T-cell (primary cell): ENCODE data around the gene ENDOD1. TPM values are rescaled to one million over a fixed set of nuclear protein-coding genes. Genes with fewer than 3 reads are reported as not detected.

Experiments used
- ATAC-seq, 4 experiments: fragments of 200-7000 bp in 3 of 4; fragments of 150-1000 bp in 1 of 4; cut with Tn5 transposase; replicated peaks in 1 of 4; 1 replicate in 3 of 4; 2 replicates in 1 of 4; pipeline ENCODE4 v1.10.0; 2021; ENCODE audit warnings: moderate library complexity in 3 of 4, mild to moderate bottlenecking in 2 of 4, moderate number of reproducible peaks in 1 of 4
- CTCF ChIA-PET, 2 donors: fragments of 300-600 bp; sonication (Branson Sonifier 250); formaldehyde crosslinking; loops; one replicate each; lab custom pipeline; 2022; ENCODE audit warnings: antibody characterized with exemption in 2 of 2; lab: Charles Lee
- POLR2A ChIA-PET, 2 donors: fragments of 300-600 bp; sonication (Branson Sonifier 250); formaldehyde crosslinking; loops; one replicate each; lab custom pipeline; 2022; ENCODE audit warnings: antibody characterized with exemption in 2 of 2; lab: Charles Lee
- DNase-seq, 35 experiments: peaks; one replicate each; pipeline versions ENCODE4 v3.0.0 to v3.0.0-alpha.2; 2013 to 2023
- H3K27ac ChIP-seq: one replicate; pipeline ENCODE4 v1.5.1; 2013; ENCODE audit warnings: low read length
- H3K27me3 ChIP-seq, 2 experiments: replicated peaks in 1 of 2; 1 replicate in 1 of 2; 2 replicates in 1 of 2; pipeline versions ENCODE4 v1.6.1 to v1.7.0; 2013; ENCODE audit warnings: low read length in 1 of 2, mixed read lengths in 1 of 2; ENCODE audit not compliant: control insufficient read depth in 2 of 2, insufficient read depth in 2 of 2; ENCODE audit errors: extremely low read depth in 1 of 2
- H3K36me3 ChIP-seq, 2 donors: 1 replicate in 1 of 2; 2 replicates in 1 of 2; pipeline versions ENCODE4 v1.6.1 to v1.7.0; 2013; ENCODE audit warnings: low read length in 1 of 2; ENCODE audit not compliant: control insufficient read depth in 2 of 2, insufficient read depth in 1 of 2; ENCODE audit errors: extremely low read depth in 1 of 2
- H3K4me1 ChIP-seq, 2 experiments: 1 replicate in 1 of 2; 2 replicates in 1 of 2; pipeline versions ENCODE4 v1.6.1 to v1.7.0; 2013; ENCODE audit warnings: low read length in 2 of 2, mixed read lengths in 1 of 2; ENCODE audit not compliant: insufficient read depth in 2 of 2, control insufficient read depth in 1 of 2; ENCODE audit errors: extremely low read depth in 1 of 2
- H3K4me3 ChIP-seq, 2 donors: 1 replicate in 1 of 2; 2 replicates in 1 of 2; pipeline versions ENCODE4 v1.5.1 to v1.7.0; 2013; ENCODE audit warnings: mild to moderate bottlenecking in 2 of 2, low read length in 1 of 2, moderate library complexity in 1 of 2; ENCODE audit not compliant: control insufficient read depth in 1 of 2; ENCODE audit errors: extremely low read depth in 1 of 2
- H3K9me3 ChIP-seq: 2 replicates; pipeline ENCODE4 v1.7.0; 2013
- H3K27ac Mint-ChIP-seq, 2 donors: one replicate each; pipeline ENCODE4 v1.8.0; 2020 to 2021; ENCODE audit warnings: mild to moderate bottlenecking in 2 of 2, mixed read lengths in 2 of 2
- H3K27me3 Mint-ChIP-seq, 2 donors: one replicate each; pipeline ENCODE4 v1.8.0; 2021 to 2022; ENCODE audit warnings: mixed read lengths in 2 of 2
- H3K36me3 Mint-ChIP-seq: one replicate; pipeline ENCODE4 v1.8.0; 2021; ENCODE audit warnings: mixed read lengths
- H3K4me1 Mint-ChIP-seq, 3 donors: one replicate each; pipeline ENCODE4 v1.8.0; 2020 to 2022; ENCODE audit warnings: mixed read lengths in 3 of 3, mild to moderate bottlenecking in 1 of 3
- H3K4me3 Mint-ChIP-seq, 3 donors: one replicate each; pipeline ENCODE4 v1.8.0; 2020 to 2022; ENCODE audit warnings: mild to moderate bottlenecking in 3 of 3, mixed read lengths in 3 of 3, moderate library complexity in 3 of 3
- H3K9me3 Mint-ChIP-seq, 3 donors: one replicate each; pipeline ENCODE4 v1.8.0; 2020 to 2022; ENCODE audit warnings: mixed read lengths in 3 of 3
- WGBS: methylation state at CpG from one replicate; pipeline ENCODE4 v1.1.5; 2013; ENCODE audit warnings: missing lambda C conversion rate; ENCODE audit not compliant: insufficient coverage; 5-methylcytosine and 5-hydroxymethylcytosine counted together
- total RNA-seq, 35 experiments: library from RNA in 6 of 35; stranded (reverse) in 6 of 35; fragments of 120-200 nt in 1 of 35; gene quantifications; one replicate each; pipeline versions ENCODE4 v1.2.1 to v1.2.4 and lab custom pipeline; 2013 to 2026

The ENDOD1 gene
- total RNA-seq, 5 donors from 2014 or later (not counting 1 experiment from before 2014, with no cell fraction given): 7.4 to 13.1 (median 9.8) TPM

DNA sequence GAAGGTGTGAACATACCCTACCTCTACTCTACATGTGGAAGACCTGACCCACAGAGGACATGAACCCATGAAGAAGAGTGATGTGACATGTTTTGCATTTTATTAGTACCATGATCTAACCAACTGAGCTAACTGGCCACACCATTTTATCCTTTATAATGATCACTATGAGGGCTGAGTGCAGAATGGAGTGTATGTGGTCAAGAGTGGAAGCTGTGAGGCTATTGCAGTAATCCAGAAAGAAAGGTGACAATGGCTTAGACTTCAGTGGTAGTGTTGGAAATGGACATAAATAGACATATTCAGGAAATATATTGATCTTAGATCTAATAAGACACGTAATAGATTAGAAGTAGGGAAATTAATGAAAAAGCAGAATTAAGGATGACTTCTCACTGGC lies 19.2 kb upstream of the ENDOD1 start:
- H3K36me3 ChIP-seq: peaks cover 0 to 2% of the 10 kb centered on the region in 2 donors
- ChIA-PET POLR2A (interaction anchor here (0.6 to 1.2 kb wide), 2 partner anchors 19 to 492 kb away, joined by 3 read pairs; partner anchors contain the start of gene ENDOD1 (in 1 of the 2)), CTCF (interaction anchor here (0.6 to 5.7 kb wide), 19 partner anchors 8 to 1354 kb away, joined by 3 to 73 read pairs (median 4); partner anchors contain the start of genes ENDOD1 (in 1 of the 2) and FAM76B (in 1 of the 2))
- peaks cover 9% of the 10 kb centered on the region in 2 experiments for H3K4me1 ChIP-seq
- no peaks in the 10 kb centered on the region for H3K27me3 ChIP-seq
- WGBS: 100% methylated on average over 1 of the region's 1 CpG
- no peak for ATAC-seq
- H3K27ac ChIP-seq: no peak overlapping the region
- no peaks in the 10 kb centered on the region for H3K9me3 ChIP-seq
- Mint-ChIP-seq H3K9me3 (no peaks in the 10 kb centered on the region), H3K4me3 (peak overlapping the region; percentile 7 to 100 (median 56)), H3K36me3 (peaks cover 13% of the 10 kb centered on the region), H3K4me1 (peaks cover 33 to 52% (median 35%) of the 10 kb centered on the region in 3 donors), H3K27ac (peak overlapping the region in 1 of 2 donors; percentile 44), H3K27me3 (no peaks in the 10 kb centered on the region)
- no peak for DNase-seq
- no peak overlapping the region for H3K4me3 ChIP-seq

DNA sequence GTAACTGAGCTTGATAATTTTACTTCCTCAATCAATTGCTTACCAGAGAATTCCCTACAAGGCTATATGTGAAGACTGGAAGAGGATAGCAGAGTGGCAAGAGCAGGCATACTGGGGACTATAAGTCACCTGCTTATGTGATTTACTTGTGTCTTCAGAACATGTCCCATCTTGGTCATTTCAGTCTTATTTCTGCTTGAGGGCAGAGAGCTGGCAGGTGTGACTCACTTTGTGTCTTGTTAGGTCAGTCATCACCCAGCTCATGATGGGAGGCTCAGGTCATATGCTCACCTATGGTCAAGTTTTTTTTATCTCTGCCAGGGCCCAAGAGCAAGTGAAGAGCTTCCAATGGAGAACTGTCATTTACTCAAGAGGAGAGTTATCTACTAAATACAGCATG lies 16.7 kb upstream of the ENDOD1 start:
- H3K27ac ChIP-seq: no peak overlapping the region
- no peak overlapping the region for H3K27ac Mint-ChIP-seq

DNA sequence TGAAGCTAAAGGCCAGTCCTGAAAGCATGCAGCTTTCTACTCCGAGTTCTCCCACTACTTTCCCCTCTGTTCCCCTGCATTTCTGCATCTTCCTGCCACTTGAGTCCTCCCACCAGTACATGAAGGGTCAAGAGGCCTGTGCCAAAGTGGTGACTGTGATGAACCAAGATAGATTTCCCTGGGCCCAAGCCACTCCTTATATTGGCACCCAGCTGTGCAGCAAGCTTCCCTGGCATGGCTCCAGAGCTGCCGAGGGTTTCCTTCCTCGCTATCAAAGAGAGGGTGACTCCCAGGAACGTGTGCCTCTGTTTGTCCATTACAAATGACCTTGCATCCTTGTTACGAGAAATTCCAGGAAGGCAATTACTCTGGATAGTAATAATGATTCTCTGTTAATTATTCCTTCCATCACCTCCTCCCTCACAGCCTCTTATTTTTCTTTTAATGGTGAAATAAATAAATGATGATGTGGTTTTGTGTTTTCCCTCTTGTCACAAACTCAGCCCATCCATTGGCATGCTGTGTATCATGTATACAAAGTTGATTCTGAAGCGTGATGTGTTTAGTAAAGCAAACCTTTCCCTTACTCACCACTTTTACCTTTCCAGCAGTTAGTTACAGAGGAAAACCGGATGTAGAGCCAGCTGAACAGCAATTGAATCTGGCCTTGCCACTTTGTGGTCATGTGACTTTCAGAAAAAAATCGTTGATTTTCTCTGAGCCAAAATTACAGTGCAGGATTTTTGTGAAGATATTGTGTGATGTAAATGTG lies 14.7 kb upstream of the ENDOD1 start:
- Mint-ChIP-seq H3K27ac (no peak overlapping the region), H3K4me1 (peaks cover 18 to 31% (median 18%) of the 10 kb centered on the region in 3 donors), H3K27me3 (peaks cover 0 to 3% of the 10 kb centered on the region in 2 donors), H3K36me3 (peaks cover 10% of the 10 kb centered on the region), H3K9me3 (no peaks in the 10 kb centered on the region), H3K4me3 (no peak overlapping the region)
- 0% methylated on average over 1 of the region's 8 CpGs for WGBS
- ChIA-PET POLR2A (no interaction called here), CTCF (interaction anchor here in 1 of 2 donors (0.9 kb wide), 1 partner anchor 16 kb away, joined by 3 read pairs; no protein-coding TSS in a partner anchor)
- peaks cover 0 to 2% of the 10 kb centered on the region in 2 donors for H3K36me3 ChIP-seq
- H3K27me3 ChIP-seq: no peaks in the 10 kb centered on the region
- ATAC-seq: no peak
- H3K4me3 ChIP-seq: no peak overlapping the region
- DNase-seq: no peak
- H3K27ac ChIP-seq: no peak overlapping the region
- H3K9me3 ChIP-seq: no peaks in the 10 kb centered on the region
- H3K4me1 ChIP-seq: peaks cover 2% of the 10 kb centered on the region in 2 experiments

More for the DNA sequence above, 16.7 kb upstream of the ENDOD1 start:
- ATAC-seq (no peak), DNase-seq (no peak)
- no peaks in the 10 kb centered on the region for H3K9me3 Mint-ChIP-seq
- ChIA-PET CTCF (interaction anchor here (0.5 to 1.8 kb wide), 7 partner anchors 9 to 107 kb away, joined by 3 to 7 read pairs (median 4); no protein-coding TSS in a partner anchor), POLR2A (no interaction called here)
- Histone ChIP-seq H3K4me1 (peaks cover 9% of the 10 kb centered on the region in 2 experiments), H3K9me3 (no peaks in the 10 kb centered on the region), H3K4me3 (no peak overlapping the region), H3K36me3 (peaks cover 0 to 2% of the 10 kb centered on the region in 2 donors), H3K27me3 (no peaks in the 10 kb centered on the region)
- H3K27me3 Mint-ChIP-seq: no peaks in the 10 kb centered on the region
- peaks cover 28 to 47% (median 30%) of the 10 kb centered on the region in 3 donors for H3K4me1 Mint-ChIP-seq
- peaks cover 13% of the 10 kb centered on the region for H3K36me3 Mint-ChIP-seq
- H3K4me3 Mint-ChIP-seq: no peak overlapping the region

DNA sequence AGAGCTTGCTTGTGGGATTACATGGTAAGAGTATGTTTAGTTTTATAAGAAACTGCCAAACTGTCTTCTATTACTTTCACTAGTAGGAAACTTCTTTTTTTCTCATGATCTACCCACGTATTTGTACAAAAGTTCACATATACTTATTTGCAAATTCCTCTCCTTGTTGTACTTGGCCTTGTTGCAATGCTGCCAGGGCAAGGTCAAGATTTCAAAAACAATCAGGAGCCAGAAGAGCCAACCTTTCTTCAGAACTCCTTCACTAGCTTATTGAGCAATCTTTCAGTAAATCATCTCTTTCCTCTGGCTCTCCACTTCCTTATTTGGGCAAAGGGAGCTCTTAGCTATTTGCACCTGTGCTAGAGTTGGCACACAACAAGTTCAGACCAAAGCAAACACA lies 13.2 kb upstream of the ENDOD1 start:
- ChIA-PET POLR2A (interaction anchor here in 1 of 2 donors (0.5 to 1.0 kb wide), 2 partner anchors 9 to 844 kb away, joined by 3 read pairs; no protein-coding TSS in a partner anchor), CTCF (interaction anchor here (0.5 to 0.6 kb wide), 2 partner anchors 9 to 1258 kb away, joined by 3 to 5 read pairs; no protein-coding TSS in a partner anchor)
- DNase-seq: no peak
- no peaks in the 10 kb centered on the region for H3K36me3 ChIP-seq
- H3K4me3 ChIP-seq: no peak overlapping the region
- peaks cover 7 to 17% (median 8%) of the 10 kb centered on the region in 3 donors for H3K4me1 Mint-ChIP-seq
- H3K9me3 ChIP-seq: no peaks in the 10 kb centered on the region
- H3K4me1 ChIP-seq: no peaks in the 10 kb centered on the region
- no peak overlapping the region for H3K27ac ChIP-seq
- WGBS: no CpG with 5 or more reads among the region's 1 CpG
- peaks cover 0 to 3% of the 10 kb centered on the region in 2 donors for H3K27me3 Mint-ChIP-seq
- H3K9me3 Mint-ChIP-seq: no peaks in the 10 kb centered on the region
- peaks cover 4% of the 10 kb centered on the region for H3K36me3 Mint-ChIP-seq
- no peak for ATAC-seq
- H3K27me3 ChIP-seq: peaks cover 0 to 4% of the 10 kb centered on the region in 2 experiments
- no peak overlapping the region for H3K27ac Mint-ChIP-seq
- no peak overlapping the region for H3K4me3 Mint-ChIP-seq

DNA sequence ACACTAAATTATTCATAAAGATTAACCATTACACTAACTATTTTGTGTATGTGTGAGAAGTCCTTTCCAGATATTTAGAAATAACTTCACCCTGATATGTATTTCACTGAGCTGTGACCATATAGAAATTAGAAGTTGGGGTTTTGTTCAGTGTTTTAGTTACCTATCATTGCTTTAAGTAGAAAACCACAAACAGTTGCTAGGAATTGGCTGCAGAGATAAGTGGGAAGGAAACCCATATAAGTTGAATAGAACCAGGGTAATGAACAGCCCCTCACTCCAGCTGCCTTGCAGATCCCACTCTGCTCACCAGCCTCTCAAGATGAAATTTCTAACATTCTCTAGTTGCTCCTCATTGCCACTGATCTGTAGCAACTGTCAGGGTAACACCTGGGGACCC lies 12.7 kb upstream of the ENDOD1 start:
- no peaks in the 10 kb centered on the region for H3K9me3 ChIP-seq
- ChIA-PET CTCF (no interaction called here), POLR2A (interaction anchor here in 1 of 2 donors (0.5 kb wide), 1 partner anchor 844 kb away, joined by 3 read pairs; no protein-coding TSS in a partner anchor)
- H3K4me1 Mint-ChIP-seq: peaks cover 4 to 12% (median 4%) of the 10 kb centered on the region in 3 donors
- H3K27me3 ChIP-seq: peaks cover 0 to 7% of the 10 kb centered on the region in 2 experiments
- no peaks in the 10 kb centered on the region for H3K9me3 Mint-ChIP-seq
- ATAC-seq (no peak), DNase-seq (no peak)
- H3K4me3 Mint-ChIP-seq: no peak overlapping the region
- H3K27me3 Mint-ChIP-seq: peaks cover 0 to 3% of the 10 kb centered on the region in 2 donors
- no peaks in the 10 kb centered on the region for H3K36me3 ChIP-seq
- H3K4me3 ChIP-seq: no peak overlapping the region
- H3K27ac Mint-ChIP-seq: no peak overlapping the region
- peaks cover 4% of the 10 kb centered on the region for H3K36me3 Mint-ChIP-seq
- H3K4me1 ChIP-seq: no peaks in the 10 kb centered on the region
- H3K27ac ChIP-seq: no peak overlapping the region

DNA sequence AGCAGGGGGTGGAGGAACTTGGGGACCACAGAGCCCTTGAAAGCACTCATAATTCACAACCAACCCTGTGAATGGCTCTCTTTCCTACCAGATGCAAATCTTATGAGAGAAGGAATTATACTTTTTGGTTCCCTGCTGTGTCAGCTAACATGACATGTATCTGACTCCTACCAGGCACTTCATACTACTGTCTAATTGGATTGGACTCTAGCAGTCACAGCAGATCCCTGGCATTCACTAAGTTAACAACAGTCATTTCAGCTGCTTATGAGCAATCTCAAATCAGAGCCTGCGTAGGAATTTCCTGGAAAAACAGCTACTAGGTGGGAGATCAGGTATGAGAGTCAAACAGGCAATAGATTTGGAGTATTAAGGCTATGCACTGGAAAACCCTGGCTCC lies 11.1 kb upstream of the ENDOD1 start:
- Histone ChIP-seq H3K27ac (no peak overlapping the region), H3K9me3 (no peaks in the 10 kb centered on the region), H3K27me3 (peaks cover 0 to 7% of the 10 kb centered on the region in 2 experiments), H3K4me3 (no peak overlapping the region), H3K36me3 (no peaks in the 10 kb centered on the region), H3K4me1 (no peaks in the 10 kb centered on the region)
- H3K27me3 Mint-ChIP-seq: peaks cover 0 to 3% of the 10 kb centered on the region in 2 donors
- DNase-seq (no peak), ATAC-seq (no peak)
- ChIA-PET POLR2A (no interaction called here), CTCF (interaction anchor here in 1 of 2 donors (1.0 kb wide), 1 partner anchor 9 kb away, joined by 3 read pairs; no protein-coding TSS in a partner anchor)
- H3K27ac Mint-ChIP-seq: no peak overlapping the region
- no CpG with 5 or more reads among the region's 1 CpG for WGBS
- no peaks in the 10 kb centered on the region for H3K36me3 Mint-ChIP-seq
- no peak overlapping the region for H3K4me3 Mint-ChIP-seq
- no peaks in the 10 kb centered on the region for H3K9me3 Mint-ChIP-seq
- H3K4me1 Mint-ChIP-seq: peaks cover 0 to 6% (median 0%) of the 10 kb centered on the region in 3 donors
